ENCODE measurements around the gene RNF25.

The RNF25 gene

GRCh38 chr2:218680061-218680460, 8.3 kb upstream of the RNF25 start:
- no peak for DNase-seq (ENCODE audit: low read depth, low spot score)

GRCh38 chr2:218679119-218679518, 7.3 kb upstream of the RNF25 start:
- no peak for DNase-seq (ENCODE audit: low read depth, low spot score)

- DNase-seq (ENCODE audit: low read depth, low spot score), result no peak
Measured at GRCh38 chr2:218671097-218671653, 627 bp downstream of the RNF25 start.

- no peak for DNase-seq (ENCODE audit: low read depth, low spot score)
Measured at GRCh38 chr2:218664653-218665052, 7.1 kb downstream of the RNF25 start.

- no peak for DNase-seq (ENCODE audit: low read depth, low spot score)
Measured at GRCh38 chr2:218663901-218664300, 7.9 kb downstream of the RNF25 start.

GRCh38 chr2:218662827-218663226, 9.0 kb downstream of the RNF25 start:
- no peak for DNase-seq (ENCODE audit: low read depth, low spot score)

GRCh38 chr2:218662377-218662776, 9.4 kb downstream of the RNF25 start:
- no peak for DNase-seq (ENCODE audit: low read depth, low spot score)

- no peak for DNase-seq (ENCODE audit: low read depth, low spot score)
Measured at GRCh38 chr2:218659988-218660358, 11.8 kb downstream of the RNF25 start.

GRCh38 chr2:218659258-218659987, 12.4 kb downstream of the RNF25 start, which contains the start of the genes BCS1L and ZNF142:
TSS of gene BCS1L (plus strand) at chr2:218659683. CDS start at chr2:218660988, 1,305 bp downstream.
TSS of gene ZNF142 (minus strand) at chr2:218659623. CDS start at chr2:218656429, 3,194 bp downstream.
- peak; percentile 47 for DNase-seq (ENCODE audit: low read depth, low spot score)

- DNase-seq (ENCODE audit: low read depth, low spot score), result no peak
Measured at GRCh38 chr2:218658671-218659257, 13.0 kb downstream of the RNF25 start.

- no peak for DNase-seq (ENCODE audit: low read depth, low spot score)
Measured at GRCh38 chr2:218655751-218656150, 16.1 kb downstream of the RNF25 start.

GRCh38 chr2:218648787-218649100, 23.1 kb downstream of the RNF25 start:
- no peak for DNase-seq (ENCODE audit: low read depth, low spot score)

GRCh38 chr2:218648088-218648786, 23.6 kb downstream of the RNF25 start:
- DNase-seq (ENCODE audit: low read depth, low spot score), result no peak

- no peak for DNase-seq (ENCODE audit: low read depth, low spot score)
Measured at GRCh38 chr2:218645126-218645525, 26.7 kb downstream of the RNF25 start.

- no peak for DNase-seq (ENCODE audit: low read depth, low spot score)
Measured at GRCh38 chr2:218644721-218645120, 27.1 kb downstream of the RNF25 start.

- no peak for DNase-seq (ENCODE audit: low read depth, low spot score)
Measured at GRCh38 chr2:218643751-218644310, 28.0 kb downstream of the RNF25 start.

GRCh38 chr2:218642786-218643185, 29.0 kb downstream of the RNF25 start:
- no peak for DNase-seq (ENCODE audit: low read depth, low spot score)

- no peak for DNase-seq (ENCODE audit: low read depth, low spot score)
Measured at GRCh38 chr2:218642121-218642656, 29.6 kb downstream of the RNF25 start.

GRCh38 chr2:218638372-218638771, 33.4 kb downstream of the RNF25 start:
- no peak for DNase-seq (ENCODE audit: low read depth, low spot score)

- DNase-seq (ENCODE audit: low read depth, low spot score), result no peak
Measured at GRCh38 chr2:218635719-218636118, 36.1 kb downstream of the RNF25 start.

GRCh38 chr2:218631837-218632236, 40.0 kb downstream of the RNF25 start:
- no peak for DNase-seq (ENCODE audit: low read depth, low spot score)

GRCh38 chr2:218627939-218628338, 43.9 kb downstream of the RNF25 start:
- no peak for DNase-seq (ENCODE audit: low read depth, low spot score)
